Stimulated activated CD4-positive, alpha-beta T cell treated with anti-CD3 and anti-CD28 coated beads, Interleukin-12 subunit alpha, Interleukin-12 subunit beta, amount 100 ng/mL, for 24 hours (primary cell): Measurements from ENCODE around the gene TRAPPC6A.
"Not testable (repeated sequence)": the region's sequence is repeated elsewhere in the genome, so short reads cannot be mapped to it uniquely, and the experiment has no call there.

Source experiments
- DNase-seq, 2 experiments: peaks; one replicate each; pipeline ENCODE4 v3.0.0-alpha.2; 2020; ENCODE audit warnings: low read depth in 2 of 2

TRAPPC6A gene

DNA sequence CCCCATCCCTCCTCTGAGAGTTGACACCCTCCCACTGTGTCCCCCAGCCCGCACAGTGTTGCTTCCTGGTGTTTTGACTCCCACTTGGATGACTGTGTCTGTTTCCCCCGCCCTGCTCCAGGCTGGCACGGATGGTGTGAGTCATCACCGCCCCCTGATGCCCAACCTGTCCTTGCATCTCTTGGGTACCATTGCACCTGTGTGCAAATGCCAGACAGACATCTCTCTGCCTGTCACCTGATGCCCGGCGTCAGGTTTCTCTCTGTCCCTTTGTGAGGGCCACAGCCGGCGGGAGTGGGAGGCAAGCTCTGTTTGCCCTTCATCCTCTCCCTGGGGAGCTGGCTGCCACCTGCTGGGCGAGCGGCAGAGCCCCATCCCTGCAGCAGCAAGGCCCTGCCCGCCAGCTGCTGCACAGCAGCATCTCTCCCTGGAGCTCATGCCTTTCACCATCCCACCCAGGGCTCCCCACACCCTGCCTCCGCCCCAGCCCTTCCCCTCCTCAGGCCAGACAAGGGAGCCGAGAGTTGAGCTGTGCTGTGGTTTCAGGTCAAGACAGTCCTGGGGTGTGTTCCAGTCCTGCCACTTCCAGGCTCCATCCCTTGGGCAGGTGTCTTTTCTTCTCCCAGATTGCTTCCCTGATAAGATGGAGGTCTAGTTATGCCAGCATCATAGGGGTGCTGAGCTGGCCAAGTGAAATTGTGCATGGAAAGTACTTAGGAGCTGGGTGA lies 47.0 kb downstream of the TRAPPC6A start:
- DNase-seq = no peak

DNA sequence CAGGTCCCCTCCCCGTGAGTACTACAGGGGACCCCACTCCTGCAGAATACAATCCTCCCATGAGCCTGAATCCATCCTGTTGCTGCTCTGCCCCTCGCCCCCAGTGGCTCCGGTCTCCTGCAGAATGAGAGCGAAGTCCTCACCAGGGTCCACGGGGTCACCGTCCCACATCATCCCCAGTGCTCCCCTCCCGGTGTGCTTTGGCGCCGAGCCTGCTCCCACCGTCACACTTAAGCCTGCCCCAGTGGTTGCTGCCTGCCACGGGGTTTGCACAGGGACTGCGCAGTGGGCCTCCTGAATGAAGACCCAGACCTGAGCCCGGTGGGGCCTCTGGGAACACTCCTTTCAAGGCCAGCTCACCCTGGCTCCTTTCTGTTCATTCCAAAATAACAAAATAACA lies 47.8 kb downstream of the TRAPPC6A start:
- DNase-seq = no peak

DNA sequence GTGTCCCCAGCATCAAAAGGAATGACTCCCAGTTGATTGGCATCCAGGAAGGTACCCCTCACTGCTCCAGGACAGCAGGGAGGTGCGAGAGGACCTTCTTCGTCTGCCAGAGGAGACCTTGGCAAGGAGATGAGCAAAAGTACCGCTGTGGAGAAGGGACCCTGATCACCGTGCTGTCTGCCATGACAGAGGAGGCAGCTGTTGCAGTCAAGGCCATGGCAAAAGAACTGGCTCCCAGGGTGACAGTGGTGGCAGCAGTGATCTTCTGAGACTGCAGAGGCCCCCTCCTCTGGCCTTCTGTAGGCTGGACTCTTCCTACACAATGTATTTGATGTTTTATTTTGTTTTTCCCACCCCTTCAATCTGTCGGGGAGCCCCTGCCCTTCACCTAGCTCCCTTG lies 49.2 kb downstream of the TRAPPC6A start:
- DNase-seq = no peak

DNA sequence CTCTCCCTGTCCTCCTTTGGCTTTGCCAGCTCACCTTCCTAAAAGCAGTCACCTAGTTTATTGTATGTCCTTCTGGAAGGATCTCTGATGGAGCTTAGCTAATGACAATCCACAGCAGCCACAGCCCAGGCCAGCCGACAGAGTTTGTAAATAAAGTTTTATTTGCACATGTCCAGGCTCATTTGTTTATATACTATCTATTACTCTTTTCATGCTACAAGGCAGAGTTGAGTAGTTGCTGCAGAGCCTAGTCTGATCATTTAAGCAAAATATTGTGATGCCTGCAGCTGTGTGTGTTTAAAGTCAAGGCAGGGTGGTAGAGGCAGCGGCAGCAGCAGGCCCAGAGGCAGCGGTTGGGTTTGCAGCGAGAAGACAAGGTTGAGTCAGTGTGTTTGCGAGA lies 49.9 kb downstream of the TRAPPC6A start:
- no peak for DNase-seq

DNA sequence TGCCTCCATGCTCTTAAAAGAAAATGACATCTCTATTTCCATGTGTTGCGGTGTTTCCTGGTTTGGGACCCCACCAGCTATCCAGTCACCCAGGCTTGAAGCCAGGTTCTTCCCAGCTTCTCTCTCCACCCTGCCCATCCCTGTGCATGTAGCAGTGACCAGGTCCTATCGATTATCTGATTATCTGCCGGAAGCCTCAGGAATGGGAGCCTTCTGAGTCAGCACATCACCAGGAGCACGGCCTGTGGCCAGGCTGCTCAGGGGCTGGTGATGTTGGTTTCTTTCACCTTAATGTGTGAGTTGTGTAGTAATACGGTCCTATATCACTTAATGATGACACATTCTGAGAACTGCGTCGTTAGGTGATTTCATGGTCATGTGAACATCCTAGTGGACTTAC lies 51.4 kb downstream of the TRAPPC6A start:
- no peak for DNase-seq

DNA sequence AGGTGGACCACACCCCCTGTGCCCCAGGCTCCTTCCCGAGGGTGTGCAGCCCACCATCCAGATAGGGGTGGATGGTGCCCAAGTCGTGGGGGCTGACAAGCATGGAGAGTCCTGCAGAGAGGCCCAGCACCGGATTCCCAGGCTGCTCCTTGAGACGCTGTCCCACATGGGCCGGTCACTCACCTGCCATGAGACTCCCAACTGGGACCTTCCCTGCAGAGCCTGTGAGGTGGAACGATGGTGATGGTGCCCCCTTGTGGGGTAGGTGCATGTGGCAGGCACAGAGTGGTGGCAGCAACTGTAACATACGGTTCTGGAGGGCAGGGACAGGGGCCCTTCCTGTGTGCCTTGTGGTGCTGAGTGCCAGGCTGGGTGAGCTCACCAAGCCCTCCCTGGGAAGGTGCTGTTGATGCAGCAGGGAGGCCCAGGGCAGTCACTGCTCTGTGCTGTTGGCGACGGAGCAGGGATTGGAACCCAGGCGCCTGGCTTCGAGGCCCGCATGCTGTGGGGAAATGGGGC lies 52.0 kb downstream of the TRAPPC6A start:
- peak; percentile 35 to 69 for DNase-seq

DNA sequence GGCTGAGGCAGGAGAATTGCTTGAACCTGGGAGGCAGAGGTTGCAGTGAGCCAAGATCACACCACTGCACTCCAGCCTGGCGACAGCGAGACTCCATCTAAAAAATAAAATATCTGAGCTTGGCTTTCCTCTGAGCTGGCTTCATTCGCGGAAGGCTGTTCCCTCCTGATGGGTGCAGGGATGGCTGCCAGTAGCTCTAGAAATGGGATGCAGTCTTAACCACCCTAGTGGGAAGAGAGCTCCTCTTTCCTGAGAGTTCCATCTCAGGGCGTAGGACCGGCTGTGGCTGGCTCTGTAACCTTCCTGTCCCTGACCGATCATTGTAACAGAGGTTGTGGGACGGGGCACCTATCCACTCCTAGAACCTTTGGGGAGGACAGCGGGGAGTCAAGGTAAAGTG lies 52.7 kb downstream of the TRAPPC6A start:
- no peak for DNase-seq

DNA sequence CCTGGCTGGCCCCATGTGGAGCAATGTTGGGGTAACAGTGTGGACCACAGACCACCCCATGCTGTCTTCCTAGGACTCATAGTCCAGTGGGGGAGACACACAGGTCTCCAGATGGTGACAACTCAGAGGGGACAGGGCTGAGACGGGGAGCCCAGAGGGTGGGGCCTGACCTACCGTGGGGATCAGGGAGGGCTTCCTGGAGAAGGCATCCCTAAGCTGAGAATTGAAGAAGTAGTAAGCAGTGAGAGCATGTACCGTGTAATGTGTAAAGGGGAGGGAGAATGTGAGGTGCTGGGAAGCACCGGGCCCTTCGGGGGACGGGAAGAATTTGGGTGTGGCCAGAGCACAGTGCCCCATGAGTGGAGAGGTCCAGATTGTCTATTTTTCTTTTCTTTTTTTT lies 54.0 kb downstream of the TRAPPC6A start:
- no peak for DNase-seq

DNA sequence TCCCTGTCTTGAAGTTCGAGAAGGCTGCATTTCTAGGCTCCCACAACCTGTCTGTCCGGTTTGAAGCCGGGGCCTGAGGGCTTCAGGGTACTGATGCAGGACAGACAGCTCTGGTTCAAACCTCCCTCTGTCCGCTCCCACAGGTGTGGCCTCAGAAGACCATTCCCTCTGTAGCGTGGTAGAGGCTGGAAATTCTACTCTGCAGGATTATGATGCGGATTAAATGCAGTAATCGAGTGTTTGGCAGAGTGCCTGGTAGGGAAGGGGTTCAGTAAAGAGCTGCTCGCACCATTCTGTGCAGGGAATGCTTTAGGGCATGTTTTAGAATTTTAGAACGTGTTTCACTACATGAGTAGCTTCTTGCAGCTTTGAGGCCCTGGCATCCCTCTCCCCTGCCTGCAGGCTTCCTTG lies 54.6 kb downstream of the TRAPPC6A start:
- no peak for DNase-seq

DNA sequence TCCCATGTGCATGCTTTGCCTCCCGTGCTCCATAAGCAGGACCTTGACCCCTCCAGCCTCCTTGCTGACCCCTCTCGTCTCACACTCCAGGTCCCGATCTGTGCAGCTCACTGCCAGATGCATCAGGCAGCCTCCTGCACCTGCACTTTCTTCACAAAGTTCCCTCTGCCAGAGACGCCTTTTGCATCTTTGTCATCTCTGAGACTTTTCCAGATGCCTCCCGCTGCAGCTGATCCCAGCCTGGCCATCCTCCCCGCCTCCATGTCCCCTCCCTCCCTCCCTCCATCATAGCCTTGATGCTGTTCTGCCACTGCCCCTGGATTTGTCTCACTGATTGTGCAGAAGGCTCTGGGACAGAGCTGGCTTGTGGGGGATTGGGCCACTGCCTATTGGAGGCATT lies 55.2 kb downstream of the TRAPPC6A start:
- no peak for DNase-seq

DNA sequence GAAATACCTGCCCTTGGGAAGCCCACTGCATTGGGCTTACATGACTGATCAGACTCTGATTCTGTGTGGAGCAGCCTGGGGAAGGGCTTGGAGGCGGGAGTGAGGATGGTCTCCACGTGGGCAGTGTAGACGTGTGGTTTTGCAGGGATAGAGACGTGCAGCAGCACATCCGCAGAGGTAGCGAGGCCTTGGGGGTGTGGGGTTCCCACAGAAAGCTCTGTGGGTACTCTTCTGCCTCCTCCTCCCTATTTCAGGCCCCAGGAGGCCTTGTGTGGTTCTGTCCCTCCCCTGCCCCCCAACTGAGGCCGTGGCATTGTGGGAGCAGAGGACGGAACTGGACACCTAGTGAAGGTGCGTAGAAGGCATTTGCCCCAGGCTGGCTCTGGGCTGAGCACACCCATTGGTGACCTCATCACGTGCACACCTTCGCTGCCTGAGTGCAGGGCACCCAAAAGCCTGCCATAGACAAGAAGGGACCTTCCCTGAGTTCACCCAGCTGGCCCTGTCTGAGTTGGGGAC lies 56.2 kb downstream of the TRAPPC6A start:
- DNase-seq = no peak

DNA sequence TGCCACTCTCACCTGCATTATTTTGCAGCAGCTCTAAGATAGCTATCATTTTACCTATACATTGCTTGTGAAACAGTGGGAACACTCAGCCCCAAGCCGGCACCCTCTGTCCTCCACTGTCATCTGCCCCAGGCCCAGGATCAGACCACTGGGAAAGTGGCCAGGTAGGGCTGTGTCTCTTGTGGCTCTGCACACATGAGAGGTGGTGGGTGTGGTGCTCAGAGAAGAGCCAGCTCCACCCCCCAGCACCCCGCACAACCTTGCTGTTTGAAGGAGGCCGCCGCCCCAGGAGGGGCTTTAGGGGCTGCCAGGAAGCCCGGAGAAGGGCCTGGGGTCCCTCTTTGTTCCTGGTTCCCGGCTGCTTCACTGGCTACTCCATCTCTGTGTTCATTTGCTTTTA lies 58.5 kb downstream of the TRAPPC6A start:
- no peak for DNase-seq

DNA sequence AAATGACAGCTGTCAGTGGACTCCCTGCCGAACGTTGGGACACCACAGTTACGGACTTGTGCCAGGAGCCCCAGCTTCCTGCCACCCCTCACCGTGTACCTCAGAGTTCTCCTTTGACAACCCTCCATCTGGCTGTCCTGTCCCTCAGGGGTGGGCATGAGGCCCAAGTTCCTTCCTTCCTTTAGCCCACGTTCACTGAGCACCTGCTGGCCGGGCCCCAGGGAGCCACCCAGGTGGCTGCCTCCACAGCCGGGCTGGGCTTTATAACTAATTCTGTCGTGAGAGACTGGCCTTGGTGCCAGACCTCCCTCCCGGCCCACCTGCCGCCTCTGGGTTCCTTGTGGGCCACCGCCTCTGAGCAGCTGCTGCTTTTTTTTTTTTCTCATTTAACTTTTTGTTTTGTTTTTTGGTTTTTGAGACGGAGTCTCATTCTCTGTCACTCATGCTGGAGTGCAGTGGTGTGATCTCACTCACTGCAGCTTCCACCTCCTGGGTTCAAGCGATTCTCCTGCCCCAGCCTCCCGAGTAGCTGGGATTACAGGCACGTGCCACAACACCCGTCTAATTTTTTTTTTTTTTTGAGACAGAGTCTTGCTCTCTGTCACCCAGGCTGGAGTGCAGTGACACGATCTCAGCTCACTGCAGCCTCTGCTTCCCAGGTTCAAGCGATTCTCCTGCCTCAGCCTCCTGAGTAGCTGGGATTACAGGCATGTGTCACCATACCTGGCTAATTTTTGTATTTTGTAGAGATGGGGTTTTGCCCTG lies 59.3 kb downstream of the TRAPPC6A start:
- DNase-seq = not testable (repeated sequence)

DNA sequence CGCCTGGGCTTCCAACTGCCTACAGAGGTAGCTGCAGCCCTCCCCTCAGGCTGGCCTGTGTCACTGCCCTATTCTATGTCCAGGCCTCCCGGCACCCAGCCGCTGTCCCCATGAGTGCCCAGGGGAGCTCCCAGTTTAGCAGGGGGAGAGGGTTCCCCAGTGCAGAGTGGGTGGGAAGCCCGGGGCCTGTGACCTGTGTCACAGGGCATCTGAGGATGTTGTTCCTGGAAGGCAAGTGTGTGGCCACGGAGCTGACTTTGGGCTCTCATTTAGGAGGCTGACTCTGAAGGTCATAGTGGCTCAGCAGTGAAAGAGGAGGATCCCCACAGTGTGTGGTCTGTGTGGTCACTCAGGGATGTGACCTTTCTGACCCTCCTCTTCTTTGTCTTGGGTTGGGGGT lies 59.9 kb downstream of the TRAPPC6A start:
- no peak for DNase-seq

DNA sequence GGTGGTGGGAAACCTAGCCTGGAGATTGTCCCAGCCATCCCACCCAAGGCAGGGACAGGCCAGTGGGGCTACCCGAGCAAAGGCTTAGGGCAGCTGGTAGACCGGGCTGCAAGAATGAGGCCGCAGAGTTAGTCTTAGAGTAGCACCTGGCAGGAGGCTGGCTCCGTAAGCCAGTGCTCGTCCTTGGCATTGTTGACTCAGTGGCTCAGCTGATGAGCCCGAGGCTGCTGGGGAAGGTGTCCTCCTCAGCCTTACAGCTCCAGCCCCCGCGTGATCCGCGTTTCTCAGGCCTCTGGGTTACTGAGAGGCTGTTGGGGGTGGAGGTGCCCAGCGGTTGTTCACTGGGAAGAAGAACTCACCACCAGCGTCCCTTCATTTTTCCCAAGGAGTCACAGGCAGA lies 60.4 kb downstream of the TRAPPC6A start:
- no peak for DNase-seq

DNA sequence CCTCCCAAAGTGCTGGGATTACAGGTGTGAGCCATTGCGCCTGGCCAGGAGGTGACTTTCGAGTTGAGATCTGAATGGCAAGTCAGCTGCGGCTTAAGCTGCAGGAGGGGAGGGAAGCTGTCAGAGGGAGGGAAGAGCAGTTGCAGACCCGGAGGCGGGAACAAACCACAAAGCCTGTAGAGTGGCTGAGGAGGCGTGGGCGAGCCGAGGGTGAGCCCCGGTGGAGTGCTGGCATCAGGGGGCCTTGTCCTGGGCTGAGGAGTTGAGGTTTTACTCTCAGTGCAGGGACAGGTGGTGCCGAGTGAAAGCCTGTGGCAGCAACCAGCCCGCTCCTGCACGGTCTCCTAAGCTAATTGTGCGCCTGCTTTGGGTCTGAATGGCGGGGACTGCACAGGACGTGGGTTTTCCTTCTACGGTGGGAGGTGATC lies 60.9 kb downstream of the TRAPPC6A start:
- DNase-seq = peak; percentile 22 to 59

DNA sequence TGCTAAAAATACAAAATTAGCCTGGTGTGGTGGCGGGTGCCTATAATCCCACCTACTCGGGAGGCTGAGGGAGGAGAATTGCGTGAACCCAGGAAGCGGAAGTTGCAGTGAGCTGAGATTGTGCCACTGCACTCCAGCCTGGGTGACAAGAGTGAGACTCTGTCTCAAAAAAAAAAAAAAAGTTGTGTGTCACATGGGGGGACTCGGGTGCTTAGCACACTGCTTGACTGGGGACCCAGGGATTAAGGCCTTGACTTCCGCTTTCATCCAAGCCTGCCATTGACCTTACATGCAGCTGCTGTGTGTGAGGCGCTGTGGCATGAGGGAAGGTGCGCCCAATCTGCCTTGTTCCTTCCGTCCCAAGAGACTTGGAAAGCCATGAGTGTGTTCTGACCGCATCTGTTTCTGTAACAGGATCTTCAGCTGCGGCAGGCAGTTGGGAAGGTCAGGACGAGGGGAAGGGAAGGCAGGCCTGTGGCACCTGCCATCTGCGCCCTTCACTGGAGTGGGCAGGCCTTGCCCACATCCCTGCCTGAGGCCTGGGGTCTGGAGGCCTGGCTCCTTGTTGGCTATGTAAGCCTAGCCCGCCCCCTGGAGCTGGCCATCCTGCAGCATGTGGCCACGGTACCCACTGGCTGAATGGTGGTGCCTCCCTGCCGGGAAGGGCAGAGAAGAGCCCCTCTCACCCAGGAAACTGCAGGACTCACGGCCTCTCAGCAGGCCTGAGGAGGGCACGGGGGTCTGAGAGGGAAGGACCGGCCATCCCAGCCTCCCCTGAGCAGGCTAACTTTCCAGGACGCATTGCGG lies 62.0 kb downstream of the TRAPPC6A start:
- no peak for DNase-seq

DNA sequence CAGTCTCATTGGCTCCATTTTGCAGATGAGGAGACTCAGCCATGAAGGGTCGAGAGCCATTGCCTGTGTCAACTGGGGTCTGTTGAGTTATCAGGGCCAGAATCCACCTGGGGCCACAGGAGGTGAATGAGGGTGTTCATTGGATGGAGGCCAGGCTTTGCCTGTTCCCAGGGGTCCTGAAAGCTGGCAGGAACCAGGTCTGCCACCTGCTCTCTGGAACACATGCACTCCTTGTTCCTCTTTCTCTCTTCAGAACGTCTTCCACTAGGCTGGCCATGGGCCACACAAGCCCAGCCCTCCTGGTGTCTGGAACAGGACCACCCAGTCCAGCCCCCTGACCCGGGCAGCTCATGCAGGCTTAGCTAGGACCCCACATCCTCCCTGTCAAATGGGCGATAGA lies 63.9 kb downstream of the TRAPPC6A start:
- DNase-seq = no peak

DNA sequence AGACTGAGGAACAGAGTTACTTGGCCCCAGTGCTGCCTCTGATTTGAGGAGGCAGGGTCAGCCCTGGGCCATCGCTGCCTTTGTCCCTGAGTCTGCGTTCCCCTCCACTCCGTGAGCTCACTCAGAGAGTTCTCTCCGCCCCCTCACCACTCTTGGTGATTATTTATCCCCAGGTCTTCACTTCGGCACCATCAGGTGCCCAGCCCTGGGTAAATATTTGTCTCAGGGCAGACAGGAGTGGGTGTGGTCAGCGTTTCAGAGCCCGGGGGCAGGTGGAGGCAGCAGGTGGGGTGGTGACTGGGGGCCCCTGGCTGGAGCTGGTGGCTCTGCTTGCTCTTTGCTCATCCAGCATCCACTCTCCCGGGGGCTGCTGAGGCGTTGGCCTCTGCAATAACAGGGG lies 64.4 kb downstream of the TRAPPC6A start:
- DNase-seq = no peak
